Nephron (organoid): ENCODE measurements around the gene ALG9.

Experiments used
- H3K27ac Mint-ChIP-seq, 3 experiments: 2 replicates each; pipeline ENCODE4 v1.8.0; 2020; ENCODE audit warnings: mixed read lengths in 3 of 3, mild to moderate bottlenecking in 2 of 3, moderate library complexity in 1 of 3
- H3K27me3 Mint-ChIP-seq: 2 replicates; pipeline ENCODE4 v1.8.0; 2021; ENCODE audit warnings: low read depth, mild to moderate bottlenecking, moderate library complexity, mixed read lengths
- H3K36me3 Mint-ChIP-seq: 2 replicates; pipeline ENCODE4 v1.8.0; 2020; ENCODE audit warnings: low read depth, mixed read lengths
- H3K4me1 Mint-ChIP-seq: 2 replicates; pipeline ENCODE4 v1.8.0; 2020; ENCODE audit warnings: mixed read lengths
- H3K4me3 Mint-ChIP-seq, 3 experiments: 2 replicates each; pipeline ENCODE4 v1.8.0; 2020; ENCODE audit warnings: mild to moderate bottlenecking in 3 of 3, mixed read lengths in 3 of 3, moderate library complexity in 2 of 3
- H3K9me3 Mint-ChIP-seq: 2 replicates; pipeline ENCODE4 v1.8.0; 2020; ENCODE audit warnings: mixed read lengths
- CTCF ChIP-seq, 3 experiments: fragments of 200-600 bp; sonication (generic); IDR thresholded peaks; one replicate each; pipeline ENCODE4 v1.5.0; 2021; ENCODE audit warnings: antibody characterized with exemption in 3 of 3; ENCODE audit not compliant: unreplicated experiment in 3 of 3

Gene ALG9

GRCh38 chr11:111910676-111911562 is 39.5 kb upstream of the ALG9 start:
- no peak for TF ChIP-seq CTCF (IDR thresholded peaks at IDR 0.05; ENCODE audit: unreplicated experiment in 3 of 3)
- Mint-ChIP-seq H3K36me3 (no peaks in the 10 kb centered on the region), H3K27me3 (no peaks in the 10 kb centered on the region), H3K9me3 (no peaks in the 10 kb centered on the region), H3K27ac (peak overlapping the region; percentile 83 to 96 (median 94)), H3K4me3 (peak overlapping the region; percentile 14 to 86 (median 78)), H3K4me1 (peaks cover 43% of the 10 kb centered on the region)

- peaks cover 6% of the 10 kb centered on the region for H3K36me3 Mint-ChIP-seq
These were observed 38.0 kb upstream of the ALG9 start for GRCh38 chr11:111909378-111909777.

GRCh38 chr11:111908639-111909305 is 37.4 kb upstream of the ALG9 start:
- peaks cover 30% of the 10 kb centered on the region for H3K4me1 Mint-ChIP-seq
- H3K27me3 Mint-ChIP-seq: no peaks in the 10 kb centered on the region
- TF ChIP-seq CTCF (IDR thresholded peaks at IDR 0.05; ENCODE audit: unreplicated experiment in 3 of 3): no peak
- no peaks in the 10 kb centered on the region for H3K9me3 Mint-ChIP-seq
- peaks cover 6% of the 10 kb centered on the region for H3K36me3 Mint-ChIP-seq
- H3K27ac Mint-ChIP-seq: no peak overlapping the region
- H3K4me3 Mint-ChIP-seq: peak overlapping the region in 1 of 3 experiments; percentile 39

More at GRCh38 chr11:111909378-111909777, 38.0 kb upstream of the ALG9 start:
- Mint-ChIP-seq H3K9me3 (no peaks in the 10 kb centered on the region), H3K4me1 (peaks cover 36% of the 10 kb centered on the region), H3K4me3 (peak overlapping the region in 1 of 3 experiments; percentile 86), H3K27me3 (no peaks in the 10 kb centered on the region), H3K27ac (peak overlapping the region in 1 of 3 experiments; percentile 96)
- TF ChIP-seq CTCF (IDR thresholded peaks at IDR 0.05; ENCODE audit: unreplicated experiment in 3 of 3): no peak

- H3K4me1 Mint-ChIP-seq: peaks cover 22% of the 10 kb centered on the region
- peaks cover 6% of the 10 kb centered on the region for H3K36me3 Mint-ChIP-seq
- no peaks in the 10 kb centered on the region for H3K9me3 Mint-ChIP-seq
- H3K27ac Mint-ChIP-seq: no peak overlapping the region
- H3K4me3 Mint-ChIP-seq: no peak overlapping the region
- no peak for TF ChIP-seq CTCF (IDR thresholded peaks at IDR 0.05; ENCODE audit: unreplicated experiment in 3 of 3)
- H3K27me3 Mint-ChIP-seq: no peaks in the 10 kb centered on the region
These were observed 35.3 kb upstream of the ALG9 start for GRCh38 chr11:111906680-111907079.

- no peak for TF ChIP-seq CTCF (IDR thresholded peaks at IDR 0.05; ENCODE audit: unreplicated experiment in 3 of 3)
- H3K4me1 Mint-ChIP-seq: peaks cover 10% of the 10 kb centered on the region
- peaks cover 6% of the 10 kb centered on the region for H3K36me3 Mint-ChIP-seq
- H3K27me3 Mint-ChIP-seq: no peaks in the 10 kb centered on the region
- H3K27ac Mint-ChIP-seq: no peak overlapping the region
- no peak overlapping the region for H3K4me3 Mint-ChIP-seq
- no peaks in the 10 kb centered on the region for H3K9me3 Mint-ChIP-seq
These were observed 34.0 kb upstream of the ALG9 start for GRCh38 chr11:111905411-111905810.
